Lung (tissue), 12 donors: Measurements from ENCODE around the gene PPP4R3B. TPM values are rescaled to one million over a fixed set of nuclear protein-coding genes. Genes with fewer than 3 reads are reported as not detected.

Source experiments
- ATAC-seq: fragments of 200-7000 bp; cut with Tn5 transposase; one replicate; pipeline ENCODE4 v1.9.1; 2020; ENCODE audit warnings: moderate number of reproducible peaks; ENCODE audit not compliant: insufficient read depth, low FRiP score
- DNase-seq, 3 donors: peaks; one replicate each; pipeline ENCODE4 v3.0.0-alpha.2; 2013 to 2017
- H3K27ac ChIP-seq, 2 donors: one replicate each; pipeline ENCODE4 v1.5.1; 2013; ENCODE audit warnings: mild to moderate bottlenecking in 2 of 2, moderate library complexity in 2 of 2, control low read depth in 1 of 2, inconsistent platforms in 1 of 2, low read depth in 1 of 2, low read length in 1 of 2
- H3K27me3 ChIP-seq, 3 donors: one replicate each; pipeline ENCODE4 v1.5.1; 2013; ENCODE audit warnings: low read length in 2 of 3; ENCODE audit not compliant: control insufficient read depth in 3 of 3, insufficient read depth in 3 of 3
- H3K36me3 ChIP-seq, 4 donors: one replicate each; pipeline ENCODE4 v1.5.1; 2013; ENCODE audit warnings: low read length in 4 of 4, mild to moderate bottlenecking in 1 of 4, moderate library complexity in 1 of 4; ENCODE audit not compliant: control insufficient read depth in 4 of 4, insufficient read depth in 4 of 4
- H3K4me1 ChIP-seq, 5 donors: one replicate each; pipeline ENCODE4 v1.5.1; 2013; ENCODE audit warnings: low read length in 5 of 5, mild to moderate bottlenecking in 2 of 5, moderate library complexity in 1 of 5; ENCODE audit not compliant: control insufficient read depth in 5 of 5, insufficient read depth in 5 of 5
- H3K4me3 ChIP-seq: one replicate; pipeline ENCODE4 v1.5.1; 2013; ENCODE audit warnings: mild to moderate bottlenecking, control low read depth, moderate library complexity
- H3K9ac ChIP-seq, 2 donors: one replicate each; pipeline ENCODE4 v1.5.1; 2013; ENCODE audit warnings: low read length in 2 of 2, control low read depth in 1 of 2; ENCODE audit not compliant: insufficient read depth in 1 of 2
- H3K9me3 ChIP-seq, 4 donors: one replicate each; pipeline ENCODE4 v1.5.1; 2013; ENCODE audit warnings: low read length in 3 of 4, mild to moderate bottlenecking in 1 of 4, moderate library complexity in 1 of 4; ENCODE audit not compliant: control insufficient read depth in 4 of 4, insufficient read depth in 3 of 4
- CTCF ChIP-seq: IDR thresholded peaks from 2 replicates; pipeline ENCODE4 v1.5.1; 2012; ENCODE audit warnings: mild to moderate bottlenecking; ENCODE audit errors: control extremely low read depth, extremely low read depth
- WGBS, 2 donors: extraction: QIAGEN DNeasy Blood & Tissue Kit; methylation state at CpG; one replicate each; pipeline ENCODE4 v1.1.7; 2013; 5-methylcytosine and 5-hydroxymethylcytosine counted together
- polyA plus RNA-seq, 2 donors: library from polyadenylated mRNA; stranded (reverse); fragments of 200-250 nt; gene quantifications; one replicate each; pipeline ENCODE4 v1.2.1, GENCODE V29; 2013
- total RNA-seq, 2 donors: library from RNA; depleted of rRNA in 1 of 2; stranded (reverse); fragments of >200 nt in 1 of 2; gene quantifications; one replicate each; pipeline ENCODE4 v1.2.1, GENCODE V29; 2014 to 2021
- donor health status: control.
- donor health status: control.
- donor health status: Bipolar disorder and iron deficiency.
- donor health status: healthy.
- donor health status: DM: yes; HTN: yes; CAD: no.

The PPP4R3B gene
- total and polyA plus RNA-seq, 4 donors, result 25.3 to 132 (median 42.3) TPM

- no peak overlapping the region for H3K9ac ChIP-seq
- WGBS, 2 donors, result 58 to 77% methylated on average over 1 of the region's 1 CpG
- H3K27me3 ChIP-seq, result no peaks in the 10 kb centered on the region
- TF ChIP-seq CTCF, result no peak
- no peak overlapping the region for H3K4me3 ChIP-seq
- DNase-seq (no peak), ATAC-seq (no peak)
- no peaks in the 10 kb centered on the region for H3K9me3 ChIP-seq
- peaks cover 0 to 7% (median 2%) of the 10 kb centered on the region in 5 donors for H3K4me1 ChIP-seq
- peaks cover 3 to 19% (median 8%) of the 10 kb centered on the region in 4 donors for H3K36me3 ChIP-seq
- no peak overlapping the region for H3K27ac ChIP-seq
Measured at GRCh38 chr2:55609938-55610578, 7.4 kb downstream of the PPP4R3B start.

DNA sequence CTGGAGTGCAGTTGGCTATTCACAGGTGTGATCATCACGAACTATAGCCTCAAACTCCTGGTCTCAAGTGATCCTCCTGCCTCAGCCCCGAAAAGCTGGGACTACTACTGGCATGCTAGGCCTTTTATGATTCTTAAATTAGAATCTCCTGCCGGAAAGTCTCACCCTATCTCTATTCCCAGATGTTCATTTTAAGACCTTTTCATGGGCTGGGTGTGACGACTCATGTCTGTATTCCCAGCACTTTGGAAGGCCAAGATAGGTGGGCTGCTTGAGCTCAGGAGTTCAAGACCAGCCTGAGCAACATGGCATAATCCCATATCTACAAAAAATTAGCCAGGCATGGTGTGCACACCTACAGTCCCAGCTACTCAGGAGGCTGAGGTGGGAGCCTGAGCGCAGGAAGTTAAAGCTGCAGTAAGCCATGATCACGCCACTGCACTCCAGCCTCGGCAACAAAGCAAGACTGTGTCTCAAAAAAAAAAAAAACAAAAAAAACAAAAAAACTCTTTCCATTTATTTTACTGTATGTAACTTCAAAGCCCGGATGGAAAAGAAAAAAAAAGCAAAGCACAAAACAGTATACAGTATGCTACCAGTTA lies 8.1 kb downstream of the PPP4R3B start:
- Histone ChIP-seq H3K4me3 (no peak overlapping the region), H3K9ac (no peak overlapping the region)
- TF ChIP-seq CTCF, result no peak

GRCh38 chr2:55607717-55608116 lies 9.7 kb downstream of the PPP4R3B start:
- DNase-seq, result no peak
- H3K4me1 ChIP-seq, result peaks cover 0 to 11% (median 7%) of the 10 kb centered on the region in 5 donors
- H3K27me3 ChIP-seq, result no peaks in the 10 kb centered on the region
- ATAC-seq, result no peak
- no peak overlapping the region for H3K27ac ChIP-seq
- no peak overlapping the region for H3K4me3 ChIP-seq
- H3K36me3 ChIP-seq, result peaks cover under 1 to 15% (median 8%) of the 10 kb centered on the region in 4 donors
- no peak overlapping the region for H3K9ac ChIP-seq
- H3K9me3 ChIP-seq, result no peaks in the 10 kb centered on the region
- WGBS, 2 donors, result 99 to 100% methylated on average over 3 of the region's 3 CpGs
- TF ChIP-seq CTCF, result no peak

More for the DNA sequence above, 8.1 kb downstream of the PPP4R3B start:
- peaks cover under 1 to 16% (median 8%) of the 10 kb centered on the region in 4 donors for H3K36me3 ChIP-seq
- no peak for ATAC-seq
- peaks cover 0 to 9% (median 2%) of the 10 kb centered on the region in 5 donors for H3K4me1 ChIP-seq
- DNase-seq, result no peak
- H3K27ac ChIP-seq, result no peak overlapping the region
- H3K9me3 ChIP-seq, result no peaks in the 10 kb centered on the region
- H3K27me3 ChIP-seq, result no peaks in the 10 kb centered on the region
- WGBS, 2 donors, result 84 to 86% methylated on average over 8 of the region's 8 CpGs
